HEK293T (cell line): ENCODE measurements around the gene CUBN.

Experiments used
- CTCF ChIA-PET: fragments of 350-600 bp; formaldehyde crosslinking; extraction: SDS; loops from one replicate; lab custom pipeline; 2021; ENCODE audit warnings: antibody characterized with exemption, inconsistent platforms; lab: Yijun Ruan, JAX
- POLR2A ChIA-PET: fragments of 350-600 bp; formaldehyde crosslinking; extraction: SDS; loops from one replicate; lab custom pipeline; 2020; ENCODE audit warnings: antibody characterized with exemption, inconsistent platforms; lab: Yijun Ruan, JAX
- DNase-seq: peaks from one replicate; pipeline ENCODE4 v3.0.0; 2012; ENCODE audit warnings: mixed read lengths; ENCODE audit errors: extremely low spot score
- ARNT ChIP-seq: fragments of 450-650 bp; IDR thresholded peaks from 2 replicates; pipeline ENCODE4 v1.6.1; 2017; ENCODE audit warnings: mild to moderate bottlenecking
- BHLHE40 ChIP-seq: fragments of 450-650 bp; IDR thresholded peaks from 2 replicates; pipeline ENCODE4 v1.6.1; 2016; ENCODE audit warnings: mild to moderate bottlenecking, moderate library complexity, borderline replicate concordance
- CTBP1 ChIP-seq: fragments of 450-650 bp; IDR thresholded peaks from 2 replicates; pipeline ENCODE4 v1.6.1; 2016; ENCODE audit warnings: borderline replicate concordance
- ELF4 ChIP-seq: fragments of 450-650 bp; IDR thresholded peaks from 2 replicates; pipeline ENCODE4 v1.6.1; 2017; ENCODE audit warnings: antibody characterized with exemption
- FOXA1 ChIP-seq: fragments of 450-650 bp; IDR thresholded peaks from 2 replicates; pipeline ENCODE4 v1.6.1; 2016; ENCODE audit warnings: mild to moderate bottlenecking
- FOXK2 ChIP-seq: fragments of 450-650 bp; IDR thresholded peaks from 2 replicates; pipeline ENCODE4 v1.6.1; 2016; ENCODE audit warnings: mild to moderate bottlenecking
- FOXM1 ChIP-seq: fragments of 450-650 bp; IDR thresholded peaks from 2 replicates; pipeline ENCODE4 v1.6.1; 2017; ENCODE audit warnings: mild to moderate bottlenecking, borderline replicate concordance
- HDGF ChIP-seq: fragments of 450-650 bp; IDR thresholded peaks from 2 replicates; pipeline ENCODE4 v1.6.1; 2017; ENCODE audit warnings: antibody characterized with exemption, borderline replicate concordance
- L3MBTL2 ChIP-seq: fragments of 450-650 bp; conservative IDR thresholded peaks from 2 replicates; pipeline ENCODE4 v1.6.1; 2016; ENCODE audit warnings: mild to moderate bottlenecking
- LEF1 ChIP-seq: fragments of 450-650 bp; IDR thresholded peaks from 2 replicates; pipeline ENCODE4 v1.6.1; 2017; ENCODE audit warnings: mild to moderate bottlenecking, borderline replicate concordance
- NFRKB ChIP-seq: fragments of 450-650 bp; IDR thresholded peaks from 2 replicates; pipeline ENCODE4 v1.6.1; 2016; ENCODE audit warnings: mild to moderate bottlenecking, moderate library complexity
- PKNOX1 ChIP-seq: fragments of 450-650 bp; IDR thresholded peaks from 2 replicates; pipeline ENCODE4 v1.6.1; 2016
- SP1 ChIP-seq: fragments of 450-650 bp; IDR thresholded peaks from 2 replicates; pipeline ENCODE4 v1.6.1; 2017
- SUZ12 ChIP-seq: fragments of 450-650 bp; IDR thresholded peaks from 2 replicates; pipeline ENCODE4 v1.6.1; 2016; ENCODE audit warnings: mild to moderate bottlenecking
- TARDBP ChIP-seq: fragments of 450-650 bp; IDR thresholded peaks from 2 replicates; pipeline ENCODE4 v1.6.1; 2016
- ZNF384 ChIP-seq: fragments of 450-650 bp; IDR thresholded peaks from 2 replicates; pipeline ENCODE4 v1.6.1; 2016

Gene CUBN

GRCh38 chr10:16965344-16965616 is 164.3 kb downstream of the CUBN start:
- TF ChIP-seq FOXK2 (no peak), LEF1 (no peak), ARNT (no peak), ZNF384 (no peak), BHLHE40 (no peak), PKNOX1 (no peak)
- ChIA-PET CTCF (interaction anchor here (0.6 kb wide), 1 partner anchor 10 kb away, joined by 3 read pairs; no protein-coding TSS in a partner anchor), POLR2A (no interaction called here)
- no peak for DNase-seq

GRCh38 chr10:16964576-16965343 is 164.9 kb downstream of the CUBN start:
- CTCF ChIA-PET, result interaction anchor here (0.6 kb wide), 1 partner anchor 10 kb away, joined by 3 read pairs; no protein-coding TSS in a partner anchor
- POLR2A ChIA-PET, result no interaction called here
- DNase-seq, result no peak
- TF ChIP-seq PKNOX1 (no peak), HDGF (no peak), NFRKB (no peak), SP1 (no peak), ELF4 (no peak), ARNT (no peak), CTBP1 (no peak), FOXM1 (no peak), LEF1 (no peak), FOXK2 (no peak), L3MBTL2 (no peak), SUZ12 (no peak), FOXA1 (no peak), ZNF384 (no peak), TARDBP (no peak)

GRCh38 chr10:16960551-16960950 is 169.1 kb downstream of the CUBN start:
- POLR2A ChIA-PET, result no interaction called here
- CTCF ChIA-PET, result no interaction called here
- no peak for DNase-seq
- no peak for TF ChIP-seq SP1
- TF ChIP-seq TARDBP, result no peak
- TF ChIP-seq PKNOX1, result no peak
- TF ChIP-seq LEF1, result no peak
- TF ChIP-seq FOXM1, result no peak
- no peak for TF ChIP-seq CTBP1
- no peak for TF ChIP-seq FOXA1
- no peak for TF ChIP-seq FOXK2
- TF ChIP-seq ZNF384, result no peak
- no peak for TF ChIP-seq L3MBTL2

- DNase-seq, result no peak
- POLR2A ChIA-PET, result no interaction called here
- CTCF ChIA-PET, result no interaction called here
- TF ChIP-seq FOXK2 (no peak), LEF1 (no peak), ZNF384 (no peak), HDGF (no peak), FOXM1 (no peak), ELF4 (no peak), PKNOX1 (no peak), FOXA1 (no peak), CTBP1 (no peak), SUZ12 (no peak), ARNT (no peak), L3MBTL2 (no peak)
These were observed 172.6 kb downstream of the CUBN start for GRCh38 chr10:16957038-16957437.

GRCh38 chr10:16954280-16955030 is 175.2 kb downstream of the CUBN start:
- DNase-seq, result no peak
- TF ChIP-seq L3MBTL2 (no peak), NFRKB (no peak), CTBP1 (no peak), FOXM1 (no peak), LEF1 (no peak), FOXA1 (no peak), ZNF384 (no peak)
- ChIA-PET POLR2A (no interaction called here), CTCF (no interaction called here)

GRCh38 chr10:16953270-16953669 is 176.3 kb downstream of the CUBN start:
- no peak for DNase-seq
- POLR2A ChIA-PET, result no interaction called here
- no peak for TF ChIP-seq TARDBP
- TF ChIP-seq FOXM1, result no peak
- CTCF ChIA-PET, result no interaction called here
